SJSA1 (cell line): ENCODE data around the gene KIF19. TPM values are rescaled to one million over a fixed set of nuclear protein-coding genes. Genes with fewer than 3 reads are reported as not detected.

Experiments used
- DNase-seq, 2 experiments: peaks; one replicate each; pipeline ENCODE4 v3.0.0-alpha.2; 2015 to 2020; ENCODE audit warnings: low spot score in 2 of 2, low read depth in 1 of 2
- H3K27ac ChIP-seq: fragments of 250-450 bp; sonication (Bioruptor Pico); 2 replicates; pipeline ENCODE4 v1.5.1; 2020; ENCODE audit warnings: mild to moderate bottlenecking, moderate library complexity
- H3K27me3 ChIP-seq: fragments of 250-450 bp; sonication (Bioruptor Pico); replicated peaks from 2 replicates; pipeline ENCODE4 v1.5.1; 2020; ENCODE audit warnings: mild to moderate bottlenecking, moderate library complexity
- H3K36me3 ChIP-seq: fragments of 250-450 bp; sonication (Bioruptor Pico); 2 replicates; pipeline ENCODE4 v1.5.1; 2020; ENCODE audit warnings: mild to moderate bottlenecking
- H3K4me1 ChIP-seq: fragments of 250-450 bp; sonication (Bioruptor Pico); replicated peaks from 2 replicates; pipeline ENCODE4 v1.6.1; 2021; ENCODE audit warnings: mild to moderate bottlenecking
- H3K4me3 ChIP-seq: fragments of 250-450 bp; sonication (Bioruptor Pico); 2 replicates; pipeline ENCODE4 v1.5.1; 2020; ENCODE audit warnings: mild to moderate bottlenecking
- H3K9me3 ChIP-seq: fragments of 250-450 bp; sonication (Bioruptor Pico); replicated peaks from 2 replicates; pipeline ENCODE4 v1.5.1; 2020; ENCODE audit warnings: mild to moderate bottlenecking
- total RNA-seq: library from RNA; depleted of rRNA; stranded (reverse); fragments of >200 nt; shearing (Covaris generic); gene quantifications from 2 replicates; pipeline ENCODE4 v1.2.3, GENCODE V29; 2014

The KIF19 gene
- total RNA-seq, 1 experiment from 2014 or later: not detected

- Histone ChIP-seq H3K4me1 (no peaks in the 10 kb centered on the region), H3K4me3 (no peak overlapping the region), H3K27me3 (peaks cover 17% of the 10 kb centered on the region; the same call in 1 of the 2 replicates), H3K36me3 (no peaks in the 10 kb centered on the region), H3K9me3 (no peaks in the 10 kb centered on the region), H3K27ac (no peak overlapping the region)
- no peak for DNase-seq
Observed at GRCh38 chr17:74295625-74296547, 30.1 kb upstream of the KIF19 start.

- Histone ChIP-seq H3K9me3 (no peaks in the 10 kb centered on the region), H3K36me3 (no peaks in the 10 kb centered on the region), H3K27ac (no peak overlapping the region), H3K4me3 (no peak overlapping the region), H3K27me3 (peaks cover 19% of the 10 kb centered on the region; the same call in 1 of the 2 replicates), H3K4me1 (no peaks in the 10 kb centered on the region)
- no peak for DNase-seq
Observed at GRCh38 chr17:74296548-74296936, 29.5 kb upstream of the KIF19 start.

GRCh38 chr17:74297941-74298340 lies 28.1 kb upstream of the KIF19 start:
- no peak for DNase-seq
- peaks cover 19% of the 10 kb centered on the region; the same call in 1 of the 2 replicates for H3K27me3 ChIP-seq
- no peaks in the 10 kb centered on the region for H3K36me3 ChIP-seq
- H3K4me3 ChIP-seq: no peak overlapping the region
- no peaks in the 10 kb centered on the region for H3K4me1 ChIP-seq
- no peak overlapping the region for H3K27ac ChIP-seq
- H3K9me3 ChIP-seq: no peaks in the 10 kb centered on the region

GRCh38 chr17:74298778-74299177 lies 27.2 kb upstream of the KIF19 start:
- H3K27me3 ChIP-seq: peaks cover 19% of the 10 kb centered on the region; the same call in 1 of the 2 replicates
- no peaks in the 10 kb centered on the region for H3K4me1 ChIP-seq
- H3K9me3 ChIP-seq: no peaks in the 10 kb centered on the region
- no peak for DNase-seq
- no peaks in the 10 kb centered on the region for H3K36me3 ChIP-seq
- H3K4me3 ChIP-seq: no peak overlapping the region
- H3K27ac ChIP-seq: no peak overlapping the region

- no peaks in the 10 kb centered on the region for H3K4me1 ChIP-seq
- no peaks in the 10 kb centered on the region for H3K9me3 ChIP-seq
- no peak overlapping the region for H3K27ac ChIP-seq
- H3K36me3 ChIP-seq: no peaks in the 10 kb centered on the region
- H3K27me3 ChIP-seq: peaks cover 19% of the 10 kb centered on the region; the same call in 1 of the 2 replicates
- no peak overlapping the region for H3K4me3 ChIP-seq
- no peak for DNase-seq
Observed at GRCh38 chr17:74299226-74300009, 26.6 kb upstream of the KIF19 start.

- DNase-seq: no peak
- no peak overlapping the region for H3K27ac ChIP-seq
Observed at GRCh38 chr17:74303305-74303704, 22.7 kb upstream of the KIF19 start.

GRCh38 chr17:74304184-74304583 lies 21.8 kb upstream of the KIF19 start:
- Histone ChIP-seq H3K4me1 (0 out of 2 replicates have a peak, but pooled peaks cover 3% of the 10 kb centered on the region), H3K4me3 (no peak overlapping the region), H3K27ac (no peak overlapping the region), H3K27me3 (peaks cover 30% of the 10 kb centered on the region), H3K9me3 (no peaks in the 10 kb centered on the region), H3K36me3 (no peaks in the 10 kb centered on the region)
- DNase-seq: no peak

More at GRCh38 chr17:74303305-74303704, 22.7 kb upstream of the KIF19 start:
- no peak overlapping the region for H3K4me3 ChIP-seq
- peaks cover 38% of the 10 kb centered on the region for H3K27me3 ChIP-seq
- H3K4me1 ChIP-seq: 0 out of 2 replicates have a peak, but pooled peaks cover 3% of the 10 kb centered on the region
- no peaks in the 10 kb centered on the region for H3K9me3 ChIP-seq
- H3K36me3 ChIP-seq: no peaks in the 10 kb centered on the region

GRCh38 chr17:74305865-74306654 lies 20.0 kb upstream of the KIF19 start:
- no peaks in the 10 kb centered on the region for H3K9me3 ChIP-seq
- 0 out of 2 replicates have a peak, but pooled peaks cover 3% of the 10 kb centered on the region for H3K4me1 ChIP-seq
- H3K4me3 ChIP-seq: no peak overlapping the region
- H3K36me3 ChIP-seq: no peaks in the 10 kb centered on the region
- DNase-seq: no peak
- peaks cover 25% of the 10 kb centered on the region for H3K27me3 ChIP-seq
- H3K27ac ChIP-seq: no peak overlapping the region

- 0 out of 2 replicates have a peak, but pooled peaks cover 3% of the 10 kb centered on the region for H3K4me1 ChIP-seq
- peaks cover 32% of the 10 kb centered on the region for H3K27me3 ChIP-seq
- H3K36me3 ChIP-seq: no peaks in the 10 kb centered on the region
- DNase-seq: no peak
- peaks cover 6% of the 10 kb centered on the region; the same call in 1 of the 2 replicates for H3K9me3 ChIP-seq
- no peak overlapping the region for H3K27ac ChIP-seq
- H3K4me3 ChIP-seq: no peak overlapping the region
Observed at GRCh38 chr17:74307984-74308773, 17.8 kb upstream of the KIF19 start.

GRCh38 chr17:74309902-74310301 lies 16.1 kb upstream of the KIF19 start:
- peaks cover 32% of the 10 kb centered on the region for H3K27me3 ChIP-seq
- no peak overlapping the region for H3K4me3 ChIP-seq
- 0 out of 2 replicates have a peak, but pooled peaks cover 3% of the 10 kb centered on the region for H3K4me1 ChIP-seq
- no peak overlapping the region for H3K27ac ChIP-seq
- no peaks in the 10 kb centered on the region for H3K36me3 ChIP-seq
- DNase-seq: no peak
- peaks cover 8% of the 10 kb centered on the region; the same call in 1 of the 2 replicates for H3K9me3 ChIP-seq

GRCh38 chr17:74314877-74315276 lies 11.1 kb upstream of the KIF19 start:
- no peaks in the 10 kb centered on the region for H3K36me3 ChIP-seq
- H3K4me1 ChIP-seq: no peaks in the 10 kb centered on the region
- peaks cover 8% of the 10 kb centered on the region; the same call in 1 of the 2 replicates for H3K9me3 ChIP-seq
- no peak overlapping the region for H3K27ac ChIP-seq
- peaks cover 17% of the 10 kb centered on the region for H3K27me3 ChIP-seq
- no peak for DNase-seq
- no peak overlapping the region for H3K4me3 ChIP-seq

- Histone ChIP-seq H3K9me3 (peaks cover 8% of the 10 kb centered on the region; the same call in 1 of the 2 replicates), H3K27me3 (peaks cover 29% of the 10 kb centered on the region), H3K4me3 (no peak overlapping the region), H3K27ac (no peak overlapping the region), H3K4me1 (no peaks in the 10 kb centered on the region), H3K36me3 (no peaks in the 10 kb centered on the region)
- no peak for DNase-seq
Observed at GRCh38 chr17:74316220-74316619, 9.8 kb upstream of the KIF19 start.
